ACHN (cell line): ENCODE data around the gene AMFR.
"Not testable (repeated sequence)": the region's sequence is repeated elsewhere in the genome, so short reads cannot be mapped to it uniquely, and the experiment has no call there.

Experiments used
- DNase-seq: peaks from one replicate; pipeline ENCODE4 v3.0.0-alpha.2; 2015
- in situ Hi-C: cut with HindIII; loops from 2 replicates; pipeline ENCODE4 v1.10.0; 2017; ENCODE audit warnings: low sequenced_read_pairs, low pct_ligation_motif_present, low pct_unique_long_range_greater_than_20kb

AMFR gene

DNA sequence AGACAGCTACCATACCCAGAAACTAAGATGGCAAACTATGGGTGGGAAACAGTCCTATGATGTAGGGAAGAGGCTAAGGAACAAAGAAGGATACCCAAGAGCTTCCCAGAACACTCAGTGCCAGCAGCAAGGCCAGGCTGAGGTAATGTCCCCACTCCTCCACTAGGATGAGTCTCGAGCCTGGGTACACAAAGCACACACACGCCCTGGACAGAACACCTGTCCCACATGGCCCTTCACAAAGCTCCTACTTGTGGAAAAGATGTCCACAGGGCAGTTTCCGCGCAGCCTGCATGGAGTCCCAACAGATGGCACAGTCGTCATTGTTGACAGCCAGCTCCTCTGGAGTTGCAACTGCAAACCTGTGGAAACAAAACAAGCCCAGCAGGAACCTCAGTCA lies 23.9 kb downstream of the AMFR start:
- DNase-seq: peak; percentile 36
- in situ Hi-C loops: no loop called here

DNA sequence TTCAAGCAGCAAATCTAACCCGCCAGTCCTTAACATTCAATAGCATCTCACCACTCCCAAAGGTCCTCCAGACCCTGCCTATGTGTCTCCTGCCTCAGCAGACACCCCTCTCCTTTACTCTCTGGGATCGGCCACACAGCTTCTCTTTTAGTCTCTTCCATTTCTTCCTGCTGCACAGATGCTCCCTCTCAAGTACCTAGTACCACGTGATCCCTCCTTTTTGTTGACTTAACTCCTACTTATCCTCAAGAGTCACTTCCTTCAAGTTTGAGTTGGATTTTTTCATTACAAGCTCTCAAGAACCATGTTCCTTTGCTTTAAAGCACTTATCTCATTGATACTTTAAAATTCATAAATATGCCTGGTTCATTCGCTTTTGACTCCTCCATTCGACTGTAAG lies 24.9 kb downstream of the AMFR start:
- in situ Hi-C loops: no loop called here
- DNase-seq: no peak

DNA sequence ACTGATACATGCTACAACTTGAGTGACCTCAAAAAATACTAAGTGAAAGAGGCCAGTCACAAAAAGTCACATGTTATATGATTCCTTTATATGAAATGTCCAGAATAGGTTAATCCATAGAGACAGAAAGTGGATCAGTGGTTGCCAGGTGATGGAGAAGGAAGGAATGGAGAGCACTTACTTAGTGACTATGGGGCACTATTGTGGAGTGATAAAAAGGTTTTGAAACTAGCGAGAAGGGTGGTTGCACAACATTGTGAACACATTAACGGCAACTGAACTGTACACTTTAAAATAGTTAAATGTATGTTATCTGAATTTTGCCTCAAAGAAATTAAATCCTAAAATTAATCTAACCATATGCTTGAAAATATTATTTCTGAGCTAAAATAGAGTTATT lies 25.9 kb downstream of the AMFR start:
- in situ Hi-C loops: no loop called here
- DNase-seq: no peak

DNA sequence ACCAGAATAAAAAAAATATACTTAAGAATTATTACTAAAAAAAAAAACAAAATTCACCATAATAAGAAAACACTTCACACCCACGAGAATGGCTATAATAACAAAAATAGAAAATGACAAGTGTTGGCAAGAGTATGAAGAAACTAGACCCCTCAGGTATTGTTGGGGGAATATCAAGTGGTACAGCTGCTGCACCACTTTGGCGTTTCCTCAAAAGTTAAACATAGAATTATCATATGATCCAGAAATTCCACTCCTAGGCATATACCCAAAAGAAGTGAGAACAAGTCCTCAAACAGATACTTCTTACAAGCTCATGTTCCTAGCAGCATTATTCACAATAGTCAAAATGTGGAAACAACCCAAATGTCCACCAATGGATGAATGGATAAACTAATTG lies 26.3 kb downstream of the AMFR start:
- DNase-seq: no peak
- in situ Hi-C loops: no loop called here

DNA sequence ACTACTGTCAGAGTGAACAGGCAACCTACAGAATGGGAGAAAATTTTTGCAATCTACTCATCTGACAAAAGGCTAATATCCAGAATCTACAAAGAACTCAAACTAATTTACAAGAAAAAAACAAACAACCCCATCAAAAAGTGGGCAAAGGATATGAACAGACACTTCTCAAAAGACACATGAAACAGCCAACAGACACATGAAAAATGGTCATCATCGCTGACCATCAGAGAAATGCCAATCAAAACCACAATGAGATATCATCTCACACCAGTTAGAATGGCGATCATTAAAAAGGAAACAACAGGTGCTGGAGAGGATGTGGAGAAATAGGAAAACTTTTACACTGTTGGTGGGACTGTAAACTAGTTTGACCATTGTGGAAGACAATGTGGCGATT lies 28.6 kb downstream of the AMFR start:
- DNase-seq, in situ Hi-C loops: not testable (repeated sequence)

DNA sequence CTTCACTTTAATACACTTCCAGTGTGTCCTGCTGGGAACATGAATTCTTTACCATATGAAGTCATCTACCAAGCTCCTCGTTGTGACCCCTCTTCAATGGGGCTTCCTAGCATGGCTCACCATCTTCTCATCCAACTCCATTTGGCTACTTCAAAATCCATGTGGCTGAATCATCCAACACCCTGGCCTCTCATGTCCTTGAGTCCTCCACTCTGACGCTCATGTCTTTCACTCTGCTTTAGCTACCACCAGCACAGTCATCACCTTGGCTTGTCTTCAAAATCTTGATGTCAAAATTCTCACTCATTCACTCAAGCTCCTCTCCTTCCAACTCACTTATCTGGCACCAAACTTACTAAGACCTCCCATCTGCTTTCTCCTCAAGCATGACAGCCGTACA lies 35.8 kb downstream of the AMFR start:
- peak; percentile 58 for DNase-seq
- in situ Hi-C loops: no loop called here

DNA sequence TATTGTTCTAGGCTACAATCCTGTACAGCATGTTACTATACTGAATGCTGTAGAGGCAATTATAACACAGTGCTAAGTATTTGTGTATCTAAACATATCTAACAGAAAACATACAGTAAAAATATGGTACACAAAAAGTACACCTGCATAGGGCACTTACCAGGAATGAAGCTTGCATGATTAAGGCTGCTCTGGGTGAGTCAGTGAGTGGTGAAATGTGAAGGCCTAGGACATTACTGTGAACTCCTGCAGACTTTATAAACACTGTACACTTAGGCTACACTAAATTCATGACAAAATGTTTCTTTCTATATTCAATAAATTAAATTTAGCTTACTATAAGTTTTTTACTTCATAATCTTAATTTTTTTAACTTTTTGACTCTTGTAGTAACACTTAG lies 37.1 kb downstream of the AMFR start:
- in situ Hi-C loops: no loop called here
- no peak for DNase-seq

DNA sequence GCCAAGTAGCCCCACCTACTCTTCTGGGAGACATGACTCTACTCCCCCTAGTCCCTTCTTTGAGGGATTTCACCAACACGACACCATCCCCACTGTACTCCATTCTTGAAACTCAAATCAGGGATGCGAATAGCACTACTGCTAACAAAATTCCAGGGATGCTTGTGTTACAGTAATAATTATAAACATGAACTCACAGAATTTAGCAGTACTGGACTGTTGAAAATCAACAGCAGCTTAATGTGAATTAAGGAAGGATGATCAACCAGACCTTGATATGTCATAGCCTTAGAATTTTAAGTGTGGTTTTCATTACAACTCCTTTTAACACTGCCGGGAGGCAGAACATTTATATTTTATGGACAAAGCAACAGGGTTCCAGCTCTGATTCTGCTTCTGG lies 37.9 kb downstream of the AMFR start:
- in situ Hi-C loops: no loop called here
- DNase-seq: no peak

DNA sequence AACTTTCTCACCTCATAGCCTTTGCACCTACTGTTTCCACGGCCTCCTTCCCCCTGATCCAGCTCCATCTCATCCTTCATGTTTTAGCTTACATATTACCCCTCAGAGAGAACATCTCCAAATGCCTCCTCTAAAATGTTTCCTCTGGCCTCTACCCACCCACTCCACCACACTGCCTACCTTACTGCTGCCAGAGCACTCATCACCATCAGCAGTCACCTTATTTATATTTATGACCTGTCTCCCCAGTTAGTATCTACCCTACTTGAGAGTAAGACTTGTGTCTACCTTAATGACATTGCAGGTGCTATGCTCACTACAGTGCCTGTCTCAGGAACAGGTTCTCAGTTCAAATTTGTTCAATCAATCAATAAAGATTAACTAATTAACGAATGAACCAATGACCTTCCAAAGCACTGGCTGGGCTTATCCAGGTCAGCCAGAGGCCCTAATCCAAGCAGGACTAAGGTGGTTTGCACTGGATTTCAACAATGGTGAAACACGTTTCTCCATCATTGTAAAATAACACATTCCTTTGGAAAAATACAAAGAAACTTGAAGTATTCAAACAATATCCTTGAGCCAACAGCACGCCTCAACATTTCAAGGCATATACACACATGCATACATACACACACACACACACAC lies 41.1 kb downstream of the AMFR start:
- DNase-seq: no peak
- in situ Hi-C loops: no loop called here

DNA sequence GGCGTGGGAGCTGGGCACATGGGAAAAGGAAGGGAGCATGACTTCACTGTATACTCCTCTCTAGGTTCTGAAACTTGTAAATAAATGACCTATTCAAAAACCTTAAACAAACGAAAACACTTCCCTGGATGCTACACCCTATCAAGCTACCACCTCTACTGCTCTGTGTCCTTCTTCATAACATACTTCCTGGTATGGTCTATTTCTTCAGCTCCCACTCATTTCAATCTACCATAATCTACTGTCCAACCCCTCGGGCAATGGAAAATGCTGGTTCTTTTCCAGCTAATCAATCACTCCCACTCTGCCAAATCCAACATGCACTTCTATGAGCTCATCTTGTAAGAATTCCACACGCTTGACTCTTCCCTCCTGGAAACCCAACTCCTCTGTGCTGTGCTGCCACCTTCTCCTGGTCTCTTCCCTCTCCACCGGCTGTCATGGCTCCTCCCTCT lies 42.4 kb downstream of the AMFR start:
- DNase-seq: peak; percentile 25
- in situ Hi-C loops: no loop called here

DNA sequence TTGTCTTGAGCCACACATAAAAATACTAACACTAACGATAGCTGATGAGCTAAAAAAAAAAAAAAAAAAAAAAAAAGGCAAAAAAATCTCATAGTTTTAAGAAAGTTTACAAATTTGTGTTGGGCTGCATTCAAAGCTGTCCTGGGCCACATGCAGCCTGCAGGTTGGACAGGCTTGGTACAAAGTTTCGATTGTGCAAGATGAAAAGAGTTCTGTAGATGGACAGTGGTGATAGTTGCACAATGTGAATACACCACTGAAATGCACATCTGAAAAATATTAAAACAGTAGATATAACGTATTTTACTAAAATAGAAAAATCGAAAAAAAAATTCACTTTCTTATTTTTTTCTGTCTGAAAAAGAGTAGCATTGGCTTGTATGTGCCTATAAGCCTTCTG lies 42.9 kb downstream of the AMFR start:
- DNase-seq: no peak
- in situ Hi-C loops: no loop called here

DNA sequence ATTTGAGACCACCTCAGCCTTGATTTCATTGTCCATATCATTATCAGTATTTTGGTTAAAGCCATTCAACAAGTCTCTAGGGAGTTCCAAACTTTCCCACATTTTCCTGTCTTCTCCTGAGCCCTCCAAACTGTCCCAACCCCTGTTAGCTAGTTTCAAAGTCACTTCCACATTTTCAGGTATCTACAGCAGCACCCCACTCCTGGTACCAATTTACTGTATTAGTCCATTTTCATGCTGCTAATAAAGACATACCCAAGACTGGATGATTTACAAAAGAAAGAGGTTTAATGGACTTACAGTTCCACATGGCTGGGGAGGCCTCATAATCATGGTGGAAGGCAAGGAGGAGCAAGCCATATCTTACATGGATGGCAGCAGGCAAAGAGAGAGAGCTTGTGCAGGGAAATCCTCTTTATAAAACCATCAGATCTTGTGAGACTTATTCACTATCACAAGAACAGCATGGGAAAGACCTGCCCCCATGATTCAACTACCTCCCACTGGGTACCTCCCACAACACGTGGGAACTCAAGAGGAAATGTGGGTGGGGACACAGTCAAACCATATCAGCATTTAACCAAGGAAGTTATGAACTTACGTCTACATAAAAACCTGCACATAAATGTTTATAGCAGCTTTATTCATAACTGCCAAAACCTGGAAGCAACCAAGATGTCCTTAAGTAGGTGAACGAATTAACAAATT lies 44.4 kb downstream of the AMFR start:
- in situ Hi-C loops, DNase-seq: not testable (repeated sequence)

DNA sequence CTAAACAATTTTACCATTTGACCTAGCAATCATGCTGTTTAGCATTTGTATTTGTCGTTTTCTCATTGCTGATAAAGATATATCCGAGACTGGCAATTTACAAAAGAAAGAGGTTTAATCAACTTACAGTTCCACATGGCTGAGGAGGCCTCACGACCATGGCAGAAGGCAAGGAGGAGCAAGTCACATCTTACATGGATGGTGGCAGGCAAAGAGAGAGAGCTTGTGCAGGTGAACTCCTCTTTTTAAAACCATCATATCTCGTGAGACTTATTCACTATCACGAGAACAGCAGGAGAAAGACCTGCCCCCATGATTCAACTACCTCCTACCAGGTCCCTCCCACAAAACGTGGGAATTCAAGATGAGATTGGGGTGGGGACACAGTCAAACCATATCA lies 46.3 kb downstream of the AMFR start:
- in situ Hi-C loops: not testable (repeated sequence)

DNA sequence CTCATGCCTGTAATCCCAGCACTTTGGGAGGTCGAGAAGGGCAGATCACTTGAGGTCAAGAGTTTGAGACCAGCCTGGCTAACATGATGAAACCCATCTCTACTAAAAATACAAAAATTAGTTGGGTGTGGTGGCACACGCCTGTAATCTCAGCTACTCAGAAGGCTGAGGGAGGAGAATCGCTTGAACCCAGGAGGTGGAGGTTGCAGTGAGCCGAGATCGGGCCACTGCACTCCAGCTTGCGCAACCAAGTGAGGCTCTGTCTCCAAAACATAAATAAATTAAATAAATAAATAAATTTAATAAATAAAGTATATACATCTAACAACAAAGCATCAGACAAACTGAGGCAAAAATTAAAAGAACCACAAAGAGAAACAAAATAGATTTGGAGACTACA lies 49.6 kb downstream of the AMFR start:
- in situ Hi-C loops: not testable (repeated sequence)

More for the DNA sequence above, 46.3 kb downstream of the AMFR start:
- not testable (repeated sequence) for DNase-seq

DNA sequence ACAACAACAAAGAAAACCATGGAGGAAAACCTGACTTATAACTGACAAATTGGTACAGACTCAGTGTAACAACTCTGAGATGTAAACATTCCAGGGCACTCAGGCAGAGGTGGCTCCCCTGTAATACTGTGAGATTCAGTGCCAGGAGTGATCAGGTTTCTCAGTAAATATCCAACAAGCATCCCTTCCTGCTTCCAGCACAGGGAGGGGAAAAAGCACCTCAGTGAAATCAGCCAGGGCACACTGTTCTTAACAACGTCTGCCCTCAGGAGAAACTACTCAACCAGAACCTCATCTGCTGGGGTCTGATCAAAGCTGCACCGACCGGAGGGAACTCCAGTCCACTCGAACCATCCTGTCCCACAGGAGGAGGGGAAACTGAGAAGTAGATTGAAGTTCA lies 52.3 kb downstream of the AMFR start:
- DNase-seq: no peak
- in situ Hi-C loops: no loop called here

More for the DNA sequence above, 49.6 kb downstream of the AMFR start:
- not testable (repeated sequence) for DNase-seq

DNA sequence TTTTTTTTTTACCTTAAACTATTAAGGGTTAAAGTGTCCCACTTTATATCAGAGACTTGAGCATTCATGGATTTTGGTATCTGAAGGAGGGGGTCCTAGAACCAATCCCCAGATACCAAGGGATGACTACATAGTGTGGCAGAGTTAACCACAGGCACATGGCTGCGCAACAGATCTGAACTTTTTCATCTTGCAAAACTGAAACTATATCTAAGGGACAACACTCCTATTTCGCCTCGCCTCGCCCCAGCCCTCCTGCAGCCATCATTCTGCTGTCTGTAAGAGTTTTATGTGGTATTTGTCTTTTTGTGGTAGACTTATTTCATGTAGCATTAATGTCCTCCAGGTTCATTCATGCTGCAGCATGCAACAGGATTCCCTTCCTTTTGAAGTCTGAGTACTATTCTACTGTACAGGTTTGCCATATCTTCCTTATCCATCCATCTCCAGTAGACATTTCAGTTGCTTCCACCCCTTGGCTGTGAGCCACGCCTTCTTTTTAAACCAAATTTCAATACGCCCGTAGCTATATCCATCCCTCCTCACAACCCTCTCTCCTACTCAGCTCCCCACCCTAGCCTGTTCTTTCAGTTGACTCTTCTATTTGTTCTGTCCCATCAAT lies 53.2 kb downstream of the AMFR start:
- DNase-seq: no peak
- in situ Hi-C loops: no loop called here

DNA sequence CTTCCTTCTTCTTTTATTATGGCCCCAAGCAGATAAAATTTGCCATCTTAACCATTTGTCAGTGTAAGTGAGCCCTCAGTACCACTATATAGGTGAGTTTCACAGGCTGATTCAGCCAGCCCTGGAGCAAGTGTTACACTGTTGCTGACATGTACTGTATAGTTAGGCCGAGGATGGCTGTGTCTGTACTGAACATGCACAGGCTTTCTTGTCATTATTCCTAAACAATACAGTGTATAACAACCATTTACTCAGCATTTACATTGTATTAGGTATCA lies 53.7 kb downstream of the AMFR start:
- in situ Hi-C loops: no loop called here
- no peak for DNase-seq

DNA sequence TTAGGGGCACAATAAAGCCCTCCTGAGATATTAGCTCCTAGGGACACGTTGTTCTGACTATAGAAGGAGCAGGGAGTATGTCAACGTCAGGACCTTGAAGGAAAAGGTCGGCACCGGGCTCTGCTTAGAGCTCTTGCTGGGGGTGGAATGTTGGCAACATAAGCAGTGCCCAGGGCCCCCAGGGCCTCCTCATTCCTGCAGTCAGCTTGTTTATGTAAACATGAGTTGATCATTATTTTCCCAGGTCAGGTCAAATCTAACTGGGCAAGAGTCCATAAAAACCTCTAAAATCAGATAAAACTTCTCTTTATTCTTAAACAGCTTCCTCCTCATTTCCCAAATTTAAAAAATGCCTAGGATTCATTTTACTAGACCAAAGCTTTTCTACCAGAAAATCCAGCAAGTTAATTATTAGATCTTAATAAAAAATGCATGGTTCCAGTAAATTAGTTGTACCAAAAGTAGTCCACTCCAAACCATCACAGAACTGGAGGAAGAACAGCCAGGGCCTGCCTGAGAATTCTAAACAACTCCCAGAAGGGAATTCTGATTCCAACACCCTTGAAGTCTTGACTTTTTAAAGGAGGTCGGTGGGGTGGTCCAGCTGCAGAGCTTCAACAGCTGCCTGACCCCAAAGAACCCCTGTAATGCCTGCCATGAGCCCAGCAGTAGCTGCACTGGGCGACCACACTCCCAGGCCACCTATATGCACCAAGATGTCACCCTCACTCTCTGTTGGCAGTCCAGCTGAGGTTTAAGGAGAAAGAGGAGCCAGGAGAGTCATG lies 54.3 kb downstream of the AMFR start:
- in situ Hi-C loops: no loop called here

DNA sequence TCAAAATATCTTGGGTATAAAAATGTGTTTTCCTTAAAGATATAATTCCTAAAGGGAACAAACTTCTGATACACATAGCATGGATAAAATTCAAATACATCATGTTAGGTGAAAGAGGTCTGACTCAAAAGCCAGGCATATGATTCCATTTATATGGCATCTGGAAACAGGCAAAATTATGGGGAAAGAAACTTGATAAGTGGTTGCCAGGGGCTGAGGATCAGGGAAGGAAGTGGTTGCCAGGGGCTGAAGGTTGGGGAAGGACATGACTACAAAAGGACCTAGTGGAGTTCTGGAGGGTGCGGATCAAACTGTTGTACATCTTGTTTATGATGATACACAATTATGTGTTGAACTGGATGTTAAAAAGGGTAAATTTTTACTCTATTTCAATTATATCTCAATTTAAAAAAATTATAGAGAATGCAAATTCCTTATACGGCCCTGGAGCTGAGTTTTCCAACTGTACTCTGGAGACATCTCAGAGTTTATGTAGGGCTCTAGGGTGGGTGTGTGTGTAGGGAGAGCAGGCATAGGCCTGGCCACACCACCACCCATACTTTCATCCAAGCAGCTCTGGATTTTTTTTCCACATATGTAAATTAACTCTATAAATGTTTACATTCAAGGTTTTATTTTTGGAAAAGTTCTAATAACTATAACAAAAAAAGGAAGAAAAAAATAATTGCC lies 55.0 kb downstream of the AMFR start:
- in situ Hi-C loops: no loop called here

More for the DNA sequence above, 54.3 kb downstream of the AMFR start:
- DNase-seq: no peak

More for the DNA sequence above, 55.0 kb downstream of the AMFR start:
- no peak for DNase-seq
